MM.1S (cell line): ENCODE results near the gene OR10Z1.

Experiments
- CTCF ChIP-seq: fragments of 300-600 bp; sonication (generic); IDR thresholded peaks from 2 replicates; pipeline ENCODE4 v1.5.1; 2016; ENCODE audit warnings: antibody characterized with exemption, low read length, mixed read lengths
- EZH2 ChIP-seq: fragments of 300-600 bp; sonication (generic); optimal IDR thresholded peaks from 2 replicates; pipeline ENCODE3; 2017; ENCODE audit warnings: low read depth, mild to moderate bottlenecking, antibody characterized with exemption, low read length, mixed read lengths
- EZH2phosphoT487 ChIP-seq: fragments of 300-600 bp; sonication (generic); IDR thresholded peaks from 2 replicates; pipeline ENCODE4 v1.6.1; 2018; ENCODE audit warnings: antibody characterized with exemption, low read length

- no peak for TF ChIP-seq CTCF
- no peak for TF ChIP-seq EZH2phosphoT487
- TF ChIP-seq EZH2: no peak
Measured at GRCh38 chr1:158572226-158572625, 32.8 kb upstream of the OR10Z1 start.
